Measurements from ENCODE around the gene VPS8. TPM values are rescaled to one million over a fixed set of nuclear protein-coding genes. Genes with fewer than 3 reads are reported as not detected.

The VPS8 gene
- total RNA-seq, 1 experiment from 2014 or later: 39.7 TPM

DNA sequence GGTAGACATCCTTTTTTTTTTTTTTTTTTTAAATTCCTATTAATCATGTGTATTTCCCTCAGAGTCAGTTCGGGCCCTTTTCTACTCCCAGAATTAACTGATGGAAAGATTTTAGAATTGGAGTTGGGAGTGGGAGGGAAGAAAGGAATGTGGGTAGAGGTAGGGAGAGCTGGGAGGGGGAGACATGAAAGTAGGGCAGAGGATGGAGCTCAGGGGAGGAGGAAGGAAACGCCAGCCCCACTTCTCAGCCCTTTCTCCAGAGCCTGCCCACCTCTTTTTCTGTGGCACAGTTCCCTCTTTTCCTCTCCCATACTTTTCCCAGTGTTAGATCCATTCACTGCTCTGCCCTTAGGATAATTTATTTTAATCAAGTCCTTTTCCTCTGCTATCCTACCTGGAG is 129.4 kb downstream of the VPS8 start:
- no peaks in the 10 kb centered on the region for H3K9me3 Mint-ChIP-seq
- no peak for DNase-seq
- no peak overlapping the region for H3K4me3 Mint-ChIP-seq
- Histone ChIP-seq H3K18ac (ENCODE audit: insufficient read length, low read depth, low read length) (no peak overlapping the region), H2BK5ac (ENCODE audit: insufficient read length, low read length) (no peak overlapping the region), H3K27me3 (ENCODE audit: insufficient read depth, low read length) (no peaks in the 10 kb centered on the region), H3K79me1 (ENCODE audit: insufficient read depth, low read depth, low read length, poor library complexity, severe bottlenecking) (no peaks in the 10 kb centered on the region), H3K9ac (ENCODE audit: extremely low read depth, insufficient read length, low read length) (no peak overlapping the region), H3K4me2 (ENCODE audit: insufficient read depth, insufficient read length, low read length) (no peak overlapping the region), H3K79me2 (ENCODE audit: insufficient read depth, low read length) (no peaks in the 10 kb centered on the region), H3K56ac (ENCODE audit: insufficient read length, low read depth, low read length) (no peak overlapping the region), H2AK5ac (ENCODE audit: insufficient read length, low read length) (no peak overlapping the region), H2BK20ac (ENCODE audit: low read depth, low read length, poor library complexity, severe bottlenecking) (no peak overlapping the region), H3K4ac (ENCODE audit: low read depth, low read length) (no peak overlapping the region), H2BK12ac (ENCODE audit: insufficient read length, low read depth, low read length) (no peak overlapping the region), H3K4me1 (ENCODE audit: insufficient read depth, low read length) (no peaks in the 10 kb centered on the region; the same call in 1 of the 2 replicates), H2BK15ac (ENCODE audit: low read depth, low read length) (no peak overlapping the region), H3K23ac (ENCODE audit: insufficient read length, low read depth, low read length) (no peak overlapping the region), H3K14ac (ENCODE audit: insufficient read depth, low read length) (no peak overlapping the region), H4K91ac (ENCODE audit: insufficient read length, low read depth, low read length) (no peak overlapping the region), H3K9me3 (ENCODE audit: control insufficient read depth, low read depth, low read length) (no peaks in the 10 kb centered on the region), H3T11ph (ENCODE audit: low read length) (no peak overlapping the region), H2AFZ (ENCODE audit: low read length) (no peak overlapping the region), H4K8ac (replicated peaks; ENCODE audit: insufficient read length, low read depth, low read length) (no peak overlapping the region), H3K27ac (ENCODE audit: insufficient read length, low read depth, low read length) (no peak overlapping the region), H4K5ac (ENCODE audit: insufficient read length, low read depth, low read length) (no peak overlapping the region), H3K23me2 (ENCODE audit: insufficient read length, low read depth, low read length, poor library complexity, severe bottlenecking) (no peaks in the 10 kb centered on the region), H2BK120ac (ENCODE audit: low read depth, low read length, poor library complexity, severe bottlenecking) (no peak overlapping the region), H4K20me1 (ENCODE audit: control insufficient read depth, insufficient read depth, insufficient read length) (no peaks in the 10 kb centered on the region)
- no peak for TF ChIP-seq CTCF (conservative IDR thresholded peaks at IDR 0.05)
- no peaks in the 10 kb centered on the region for H3K27me3 Mint-ChIP-seq (ENCODE audit: low read depth)
- H3K4me1 Mint-ChIP-seq: peaks cover 27 to 52% of the 10 kb centered on the region in 2 experiments
- WGBS (ENCODE audit: extremely low coverage, insufficient read length, low lambda C conversion rate): no CpG with 5 or more reads among the region's 2 CpGs
- peak overlapping the region in 2 of 3 experiments; percentile 15 to 34; a peak in 2 of 7 replicates for H3K27ac Mint-ChIP-seq
- H3K36me3 Mint-ChIP-seq (ENCODE audit: insufficient read depth in 1 of 3, low read depth in 3 of 3): peaks cover 2 to 9% (median 5%) of the 10 kb centered on the region in 3 experiments; a peak in 5 of 7 replicates
